NCI-H2107 treated with DMSO at 0.1 percent for 48 hours (cell line): ENCODE measurements around the gene PTPRT.

Source experiments
- DNase-seq: peaks from one replicate; lab custom pipeline; 2025; ENCODE audit not compliant: unreplicated experiment; lab: John Stamatoyannopoulos, UW

Gene PTPRT

GRCh38 chr20:43028470-43028869 lies 161.2 kb downstream of the PTPRT start:
- DNase-seq: no peak

DNA sequence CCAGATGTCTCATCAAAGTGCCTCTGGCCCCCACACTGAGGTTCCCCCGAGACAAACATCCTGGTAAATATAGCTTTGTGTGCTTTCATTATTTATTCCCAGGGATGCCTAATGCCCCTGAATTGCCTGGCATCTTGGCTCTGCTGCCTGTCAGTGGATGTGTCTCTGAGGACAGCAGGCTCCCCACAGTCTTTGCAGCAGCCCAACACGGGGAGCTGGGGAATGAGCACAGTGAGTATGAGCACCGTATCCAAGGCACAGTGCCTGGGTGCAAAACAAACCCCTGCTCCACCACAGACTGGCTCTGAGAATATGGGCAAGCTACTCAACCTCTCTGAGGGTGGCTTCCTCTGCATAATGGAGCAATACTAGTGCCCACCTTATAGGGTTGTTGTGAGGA lies 165.9 kb downstream of the PTPRT start:
- no peak for DNase-seq

DNA sequence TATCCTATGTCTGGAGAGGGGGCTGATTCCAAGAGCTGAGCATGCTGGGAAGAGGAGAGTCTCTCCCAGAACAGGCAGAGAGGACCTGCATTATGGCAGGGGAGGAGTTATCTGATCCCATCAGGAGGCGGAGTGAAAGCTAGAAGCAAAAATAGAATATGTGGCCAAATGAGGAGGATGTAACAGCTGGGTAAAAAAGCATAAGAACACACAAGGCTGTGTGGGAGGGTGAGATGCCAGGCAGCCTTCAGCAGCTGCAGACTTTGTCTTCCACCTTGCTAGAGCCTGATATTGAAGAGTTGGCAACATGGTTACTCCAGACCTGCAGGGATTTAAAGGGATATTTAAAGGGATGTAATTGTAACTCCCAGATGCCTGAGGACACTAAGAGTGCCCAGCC lies 167.1 kb downstream of the PTPRT start:
- DNase-seq: no peak

DNA sequence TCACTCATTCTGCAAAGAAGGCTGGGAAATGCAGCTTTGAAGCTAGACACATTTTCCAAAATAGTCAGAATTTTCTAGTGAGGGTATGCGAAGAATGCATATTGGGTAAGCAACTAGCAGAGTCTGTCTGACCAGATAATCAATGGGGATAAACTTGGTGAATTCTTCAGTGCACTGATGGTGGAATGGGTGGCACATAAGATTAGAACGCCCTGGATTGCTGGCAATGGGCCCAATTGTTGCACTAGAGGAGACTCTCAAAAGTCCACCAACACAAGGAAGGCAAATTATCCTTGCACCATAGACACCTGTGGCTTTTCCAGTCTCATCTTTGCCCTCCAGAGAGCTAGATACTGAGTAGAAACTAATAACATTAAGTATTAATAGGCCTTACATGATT lies 167.6 kb downstream of the PTPRT start:
- DNase-seq: no peak

GRCh38 chr20:43017241-43018030 lies 172.3 kb downstream of the PTPRT start:
- no peak for DNase-seq

DNA sequence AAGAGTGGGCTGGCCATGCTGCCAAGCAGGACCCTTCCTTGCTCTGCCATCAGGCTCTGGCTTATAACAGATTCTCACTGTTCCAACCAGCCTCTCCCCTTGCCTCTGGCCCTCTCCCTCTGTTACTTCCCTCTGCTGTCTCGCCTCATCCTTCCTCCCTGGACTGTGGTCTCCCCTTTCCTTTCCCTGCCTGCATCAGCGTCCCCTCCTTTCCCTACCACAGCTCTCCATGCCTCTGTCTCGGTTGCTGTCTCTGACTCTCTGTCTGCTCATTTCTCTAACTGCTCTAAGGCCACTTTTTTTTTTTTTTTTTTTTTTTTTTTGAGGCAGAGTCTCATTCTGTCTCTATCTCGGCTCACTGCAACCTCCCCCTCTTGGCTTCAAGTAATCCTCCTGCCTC lies 173.4 kb downstream of the PTPRT start:
- DNase-seq: no peak

- DNase-seq: no peak
Measured at GRCh38 chr20:43015566-43015965, 174.1 kb downstream of the PTPRT start.

- no peak for DNase-seq
Measured at GRCh38 chr20:43014206-43014605, 175.5 kb downstream of the PTPRT start.

DNA sequence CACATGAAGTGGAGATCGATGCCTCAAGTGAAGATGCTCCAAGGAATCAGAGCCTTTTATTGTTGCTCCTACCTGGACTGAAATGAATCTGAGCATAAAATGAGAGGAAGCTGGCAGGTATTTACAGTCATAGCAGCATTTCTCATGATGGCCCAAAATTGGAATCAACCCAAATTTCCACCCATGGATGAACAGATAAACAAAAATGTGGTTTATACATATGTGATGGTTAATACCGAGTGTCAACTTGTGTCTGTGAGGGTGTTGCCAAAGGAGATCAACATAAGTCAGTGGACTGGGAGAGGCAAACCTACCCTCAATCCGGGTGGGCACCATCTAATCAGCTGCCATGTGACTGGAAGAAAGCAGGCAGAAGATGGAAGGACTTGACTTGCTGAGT lies 178.2 kb downstream of the PTPRT start:
- no peak for DNase-seq

- DNase-seq: no peak
Measured at GRCh38 chr20:43009532-43009931, 180.2 kb downstream of the PTPRT start.

- DNase-seq: no peak
Measured at GRCh38 chr20:43007525-43007924, 182.2 kb downstream of the PTPRT start.

- no peak for DNase-seq
Measured at GRCh38 chr20:43006651-43007375, 182.9 kb downstream of the PTPRT start.

DNA sequence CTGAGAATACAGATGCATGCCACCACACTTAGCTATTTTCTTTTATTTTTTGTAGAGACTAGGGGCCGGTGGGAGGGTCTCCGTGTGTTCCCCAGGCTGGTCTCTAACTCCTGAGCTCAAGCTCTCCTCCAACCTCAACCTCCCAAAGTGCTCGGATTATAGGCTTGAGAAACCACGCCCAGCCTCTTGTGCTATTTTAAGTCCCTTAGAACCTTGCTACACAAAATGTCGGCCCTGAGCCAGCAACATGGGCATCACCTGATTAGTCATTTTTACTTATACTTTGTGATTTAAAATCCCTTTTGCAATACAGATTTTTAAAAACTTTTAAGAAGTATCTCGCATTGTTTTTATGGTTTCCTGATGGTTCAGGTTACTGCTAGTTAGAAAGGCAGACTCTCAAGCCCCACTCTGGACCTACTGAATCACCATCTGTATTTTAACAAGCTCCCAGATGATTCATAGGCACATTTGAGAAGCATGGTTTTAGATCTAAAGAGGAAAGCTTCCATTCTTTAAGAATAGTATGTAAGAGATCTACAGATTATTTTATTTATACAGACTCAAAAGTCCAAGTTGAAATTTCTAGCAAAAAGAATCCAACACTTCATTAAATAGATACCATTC lies 186.3 kb downstream of the PTPRT start:
- no peak for DNase-seq

GRCh38 chr20:42996141-42996540 lies 193.6 kb downstream of the PTPRT start:
- no peak for DNase-seq

- no peak for DNase-seq
Measured at GRCh38 chr20:42988319-42988718, 201.4 kb downstream of the PTPRT start.

- no peak for DNase-seq
Measured at GRCh38 chr20:42987376-42988114, 202.2 kb downstream of the PTPRT start.

- DNase-seq: no peak
Measured at GRCh38 chr20:42986143-42986773, 203.4 kb downstream of the PTPRT start.

DNA sequence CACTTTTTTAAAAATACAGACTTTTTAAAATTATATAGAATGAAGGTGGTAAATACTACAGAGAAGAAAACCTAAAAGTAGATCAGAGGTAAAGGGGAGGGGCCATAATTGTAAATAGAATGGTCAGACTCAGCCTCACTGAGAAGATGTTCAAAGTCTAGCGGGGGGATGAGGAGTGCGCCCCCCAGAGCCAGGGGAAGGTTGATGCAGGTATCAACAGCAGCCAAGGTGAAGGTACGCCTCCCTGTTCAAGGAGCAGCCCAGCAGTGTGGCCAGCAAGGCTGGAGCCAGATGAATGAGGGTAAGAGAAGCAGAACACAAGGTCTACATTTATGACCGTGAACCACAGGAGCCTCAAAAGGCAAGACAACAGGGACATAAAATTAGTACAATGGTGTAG lies 204.1 kb downstream of the PTPRT start:
- DNase-seq: no peak

GRCh38 chr20:42982218-42982617 lies 207.5 kb downstream of the PTPRT start:
- DNase-seq: no peak

GRCh38 chr20:42981253-42981652 lies 208.5 kb downstream of the PTPRT start:
- no peak for DNase-seq

DNA sequence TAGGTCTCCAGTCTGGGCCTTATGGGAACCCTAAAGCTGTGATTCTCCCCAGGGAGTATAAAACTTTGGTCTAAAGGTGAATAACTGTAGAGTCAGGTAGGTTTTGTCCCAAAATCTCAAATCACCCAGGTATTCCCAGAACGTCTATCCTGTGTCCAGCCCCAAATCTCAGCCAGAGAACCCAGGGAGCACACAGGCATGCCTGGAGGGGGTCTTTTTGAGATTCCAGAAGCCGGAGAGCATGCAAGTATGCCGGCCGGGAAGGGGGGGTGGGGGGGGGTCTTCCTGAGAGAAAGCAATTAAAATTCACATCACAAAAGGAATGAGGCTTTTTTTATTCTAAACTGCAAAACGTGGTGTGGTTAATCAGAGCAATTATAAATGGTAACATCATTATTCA lies 210.0 kb downstream of the PTPRT start:
- no peak for DNase-seq
